Daoy (cell line): ENCODE results near the gene ACHE. TPM values are rescaled to one million over a fixed set of nuclear protein-coding genes. Genes with fewer than 3 reads are reported as not detected.

Experiments
- DNase-seq: peaks from one replicate; pipeline ENCODE4 v3.0.0-alpha.2; 2015; ENCODE audit warnings: low read depth
- total RNA-seq: library from RNA; depleted of rRNA; stranded (reverse); fragments of >200 nt; shearing (Covaris generic); gene quantifications from 2 replicates; pipeline ENCODE4 v1.2.3, GENCODE V29; 2014

The ACHE gene
- total RNA-seq, 1 experiment from 2014 or later: 0.46 TPM

DNA sequence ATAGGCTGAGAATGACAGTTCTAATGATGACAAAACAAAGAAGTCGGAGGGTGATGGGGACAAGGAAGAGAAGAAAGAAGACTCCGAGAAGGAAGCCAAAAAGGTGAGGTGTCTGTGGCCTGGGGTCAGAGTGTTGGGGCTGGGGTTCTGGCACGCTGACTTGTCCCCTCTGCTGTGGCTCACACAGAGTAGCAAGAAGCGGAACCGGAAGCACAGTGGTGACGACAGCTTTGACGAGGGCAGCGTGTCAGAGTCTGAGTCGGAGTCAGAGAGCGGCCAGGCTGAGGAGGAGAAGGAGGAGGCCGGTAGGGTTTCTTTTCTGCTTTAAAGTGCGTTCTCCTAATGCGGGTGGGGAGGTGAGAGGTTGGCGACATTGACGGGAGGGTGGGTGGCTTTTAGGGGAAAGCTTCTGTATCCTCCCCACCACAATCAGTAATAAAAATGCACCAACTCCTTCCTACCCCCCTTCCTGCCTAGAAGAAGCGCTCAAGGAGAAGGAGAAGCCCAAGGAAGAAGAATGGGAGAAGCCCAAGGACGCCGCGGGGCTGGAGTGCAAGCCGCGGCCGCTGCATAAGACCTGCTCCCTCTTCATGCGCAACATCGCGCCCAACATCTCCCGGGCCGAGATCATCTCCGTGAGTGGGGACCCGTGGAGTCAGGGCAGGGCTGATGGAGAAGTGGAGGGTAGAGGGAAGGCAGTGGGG is 10.8 kb downstream of the ACHE start:
- DNase-seq: no peak

GRCh38 chr7:100882785-100883526 is 12.7 kb downstream of the ACHE start:
- DNase-seq: no peak

GRCh38 chr7:100882201-100882600 is 13.5 kb downstream of the ACHE start:
- no peak for DNase-seq

DNA sequence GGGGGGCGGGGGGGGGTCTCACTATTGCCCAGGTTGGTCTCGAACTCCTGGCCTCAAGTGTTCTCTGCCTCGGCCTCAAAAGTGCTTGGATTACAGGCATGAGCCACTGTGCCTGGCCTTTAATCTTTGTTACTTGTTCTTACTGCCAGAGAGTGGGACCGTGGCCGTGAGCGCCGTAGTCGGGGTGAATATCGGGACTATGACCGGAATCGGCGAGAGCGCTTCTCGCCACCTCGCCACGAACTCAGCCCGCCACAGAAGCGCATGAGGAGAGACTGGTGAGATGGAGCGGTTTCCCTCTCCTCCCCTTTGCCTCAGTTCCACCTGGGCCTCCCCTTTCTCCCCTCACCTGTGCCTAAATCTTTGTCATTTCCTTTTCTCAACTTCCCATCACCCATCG is 14.6 kb downstream of the ACHE start:
- no peak for DNase-seq

GRCh38 chr7:100880645-100881044 is 15.0 kb downstream of the ACHE start:
- DNase-seq: no peak

DNA sequence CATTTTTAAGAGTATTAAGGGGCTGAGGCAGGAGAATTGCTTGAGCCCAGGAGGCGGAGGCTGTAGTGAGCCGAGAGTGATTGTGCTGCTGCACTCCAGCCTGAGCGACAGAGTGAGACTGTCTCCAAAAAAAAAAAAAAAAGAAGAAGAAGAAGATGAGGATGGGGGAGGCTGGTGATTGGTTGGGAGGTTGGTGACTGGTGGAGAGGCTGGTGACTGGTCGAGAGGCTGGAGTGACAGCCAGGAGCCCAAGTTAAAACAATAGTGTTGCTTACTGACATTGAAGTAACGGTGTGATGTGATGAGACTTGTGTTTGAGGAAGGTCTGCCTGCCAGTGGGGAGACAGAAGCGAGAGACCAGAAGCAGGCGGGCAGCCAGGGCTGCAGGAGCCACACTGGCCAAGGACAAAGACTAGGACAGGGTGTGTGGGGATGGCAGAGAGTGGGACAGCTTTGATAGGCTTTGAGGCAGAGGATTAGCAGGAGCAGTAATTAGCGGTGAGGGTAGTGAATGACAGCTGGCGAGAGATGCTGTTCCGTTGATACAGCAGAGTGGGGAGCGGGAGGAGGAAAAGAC is 15.9 kb downstream of the ACHE start:
- DNase-seq: no peak

DNA sequence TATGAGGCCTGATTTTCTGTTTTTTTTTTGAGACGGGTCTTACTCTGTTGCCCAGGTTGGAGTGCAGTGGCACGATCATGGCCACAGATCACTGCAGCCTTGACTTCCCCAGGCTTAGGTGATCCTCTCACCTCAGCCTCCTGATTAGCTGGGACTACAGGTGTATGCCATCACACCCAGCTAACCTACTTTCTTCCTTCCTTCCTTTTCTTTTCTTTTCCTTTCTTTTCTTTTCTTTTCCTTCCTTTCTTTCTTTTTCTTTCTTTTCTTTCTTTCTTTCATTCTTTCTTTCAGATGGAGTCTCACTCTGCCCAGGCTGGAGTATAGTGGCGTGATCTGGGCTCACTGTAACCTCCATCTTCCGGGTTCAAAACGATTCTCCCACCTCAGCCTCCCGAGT is 17.0 kb downstream of the ACHE start:
- DNase-seq: no peak

- DNase-seq: no peak
Observed at GRCh38 chr7:100878013-100878412, 17.7 kb downstream of the ACHE start.

- peak; percentile 45 for DNase-seq
Observed at GRCh38 chr7:100875356-100875751, 20.3 kb downstream of the ACHE start.

DNA sequence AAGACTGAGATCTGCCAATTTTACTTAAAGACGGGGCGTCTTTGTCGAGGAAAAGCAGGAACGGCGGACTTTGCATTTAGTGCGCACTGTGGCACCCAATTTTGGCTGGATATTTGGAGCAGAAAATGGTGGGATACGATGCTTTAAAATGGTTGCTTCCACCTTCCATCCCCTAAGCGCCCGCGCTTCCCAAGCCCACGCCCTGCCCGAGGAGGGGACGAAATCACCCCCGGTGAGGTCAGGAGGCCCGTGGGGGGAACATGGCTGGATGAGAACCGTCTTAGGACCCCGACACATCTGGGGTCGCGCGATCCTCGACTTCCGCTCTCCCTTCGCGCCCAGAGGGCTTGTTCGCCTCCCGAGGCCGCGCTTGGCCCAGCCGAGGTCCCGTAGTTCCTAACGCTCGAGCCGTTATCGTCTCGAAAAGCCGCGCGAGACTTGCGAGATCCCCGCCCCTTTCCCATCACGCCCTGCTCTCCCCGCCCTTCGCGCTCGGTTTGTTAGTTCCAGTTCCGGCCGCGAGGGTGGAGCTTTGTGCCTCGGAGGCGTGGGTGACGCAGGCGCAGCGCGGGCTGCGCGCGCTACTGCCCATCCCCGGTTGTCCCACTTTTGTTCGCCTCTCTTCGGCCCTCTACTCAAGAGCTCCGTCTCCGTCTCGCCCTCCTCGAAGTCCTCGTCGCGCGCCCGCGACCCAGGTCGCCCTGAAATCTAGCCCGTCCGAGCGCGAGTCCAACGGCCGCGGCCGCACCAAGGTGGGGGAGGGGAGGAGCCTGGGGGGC is 20.9 kb downstream of the ACHE start, which contains the start of gene SRRT:
Gene SRRT, plus strand, starts transcription at position 527 of the 779 bp plus-strand sequence. CDS start 488 bp downstream, outside the sequence.
- DNase-seq: peak; percentile 100

DNA sequence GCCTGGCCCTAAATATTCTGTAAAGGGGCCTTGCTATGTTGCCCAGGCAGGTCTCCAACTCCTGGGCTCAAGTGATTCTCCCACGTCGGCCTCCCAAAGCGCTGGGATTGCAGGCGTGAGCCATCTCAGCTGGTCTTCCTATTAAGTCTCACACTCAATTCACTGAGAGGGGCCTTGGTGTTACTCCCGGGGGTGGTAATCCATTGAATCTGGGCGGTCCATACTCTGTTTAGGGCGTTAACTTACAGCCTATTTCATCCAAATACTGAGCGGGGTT is 21.4 kb downstream of the ACHE start:
- no peak for DNase-seq

DNA sequence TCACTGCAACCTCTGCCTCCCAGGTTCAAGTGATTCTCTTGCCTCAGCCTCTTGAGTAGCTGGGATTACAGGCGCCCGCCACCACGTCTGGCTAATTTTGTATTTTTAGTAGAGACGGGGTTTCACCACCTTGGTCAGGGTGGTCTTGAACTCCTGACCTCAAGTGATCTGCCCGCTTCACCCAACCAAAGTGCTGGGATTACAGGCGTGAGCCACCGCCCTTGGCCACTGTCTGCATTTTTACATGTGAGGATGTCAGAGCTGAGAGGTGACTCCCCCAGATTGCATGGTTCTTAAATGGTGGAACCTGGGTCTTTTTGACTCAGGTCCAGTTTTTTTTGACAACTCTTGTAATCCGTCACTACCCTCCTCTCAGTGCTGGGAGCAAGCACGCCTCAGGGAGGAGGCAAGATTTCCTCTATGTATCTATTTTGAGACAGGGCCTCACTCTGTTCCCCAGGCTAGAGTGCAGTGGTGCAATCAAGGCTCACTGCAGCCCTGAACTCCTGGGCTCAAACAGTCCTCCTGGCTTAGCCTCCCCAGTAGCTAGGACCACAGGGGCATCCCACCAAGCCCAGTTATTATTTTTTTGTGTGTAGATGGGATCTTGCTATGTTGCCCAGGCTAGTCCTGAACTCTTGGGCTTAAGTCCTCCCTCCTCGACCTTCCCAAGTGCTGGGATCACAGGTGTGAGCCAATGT is 21.9 kb downstream of the ACHE start:
- DNase-seq: no peak

DNA sequence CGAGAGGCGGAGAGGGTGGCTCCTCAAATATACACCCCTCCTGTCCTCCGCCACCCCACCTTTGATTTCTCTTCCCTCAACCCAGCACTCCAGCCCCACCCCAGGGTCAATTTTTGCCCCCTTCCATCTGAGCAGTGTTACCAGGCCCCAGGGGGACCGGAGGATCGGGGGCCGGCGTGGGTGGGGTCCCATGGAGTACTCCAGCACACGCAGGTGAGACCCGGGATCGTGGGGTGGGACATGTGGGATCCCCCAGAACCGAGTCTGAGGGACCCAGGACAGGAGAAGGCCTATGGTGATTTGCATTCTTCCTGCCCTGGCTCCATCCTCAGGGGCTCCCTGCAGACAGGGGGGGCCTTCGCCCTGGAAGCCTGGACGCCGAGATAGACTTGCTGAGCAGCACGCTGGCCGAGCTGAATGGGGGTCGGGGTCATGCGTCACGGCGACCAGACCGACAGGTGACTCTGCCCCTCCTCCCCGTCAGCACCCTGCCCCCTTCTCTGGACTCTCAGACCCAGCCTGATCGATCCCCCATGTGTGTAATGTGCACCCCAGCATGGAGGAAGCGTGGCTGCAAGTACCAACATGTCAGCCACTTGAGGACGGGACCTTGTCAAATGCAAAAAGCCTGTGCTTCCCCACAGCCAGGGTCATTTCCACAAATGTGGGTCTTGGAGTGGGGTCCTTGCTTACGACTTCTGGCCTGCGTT is 27.8 kb downstream of the ACHE start:
- DNase-seq: no peak

DNA sequence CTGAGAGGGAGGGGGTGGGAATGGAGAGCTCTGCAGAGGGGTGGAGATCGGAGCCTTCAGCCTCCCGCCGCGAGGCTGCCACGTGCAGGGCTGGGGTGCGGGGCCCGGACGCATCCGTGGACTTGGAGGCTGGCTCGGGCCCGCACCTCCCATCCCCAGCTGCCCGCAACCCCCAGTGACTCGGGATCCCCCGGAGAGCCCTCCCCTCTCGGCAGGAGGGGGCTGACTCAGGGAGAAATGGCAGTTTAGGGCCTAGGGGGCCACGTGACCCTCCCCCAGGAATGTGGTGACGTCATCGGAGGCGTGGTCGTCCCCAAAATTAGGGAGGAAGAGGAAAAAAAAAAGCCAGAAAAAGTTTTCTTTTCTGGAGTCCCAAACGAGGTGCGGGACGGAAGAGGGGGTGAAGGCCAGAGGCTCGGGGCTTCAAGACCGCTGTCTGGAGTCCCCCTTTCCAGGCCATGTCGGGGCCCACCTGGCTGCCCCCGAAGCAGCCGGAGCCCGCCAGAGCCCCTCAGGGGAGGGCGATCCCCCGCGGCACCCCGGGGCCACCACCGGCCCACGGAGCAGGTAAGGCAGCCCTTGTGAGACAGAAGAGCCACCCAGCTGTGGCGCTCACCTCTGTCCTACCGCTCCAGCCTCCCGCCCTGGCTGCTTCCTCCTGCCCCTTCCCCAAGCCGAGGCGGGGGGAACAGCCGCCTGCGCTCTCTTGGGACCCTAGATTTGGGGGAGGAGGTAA is 28.5 kb downstream of the ACHE start, which contains the start of gene TRIP6:
Gene TRIP6, plus strand, starts transcription at position 348 of the 736 bp plus-strand sequence. Its CDS starts 111 bp downstream, at position 459.
- DNase-seq: peak; percentile 99

DNA sequence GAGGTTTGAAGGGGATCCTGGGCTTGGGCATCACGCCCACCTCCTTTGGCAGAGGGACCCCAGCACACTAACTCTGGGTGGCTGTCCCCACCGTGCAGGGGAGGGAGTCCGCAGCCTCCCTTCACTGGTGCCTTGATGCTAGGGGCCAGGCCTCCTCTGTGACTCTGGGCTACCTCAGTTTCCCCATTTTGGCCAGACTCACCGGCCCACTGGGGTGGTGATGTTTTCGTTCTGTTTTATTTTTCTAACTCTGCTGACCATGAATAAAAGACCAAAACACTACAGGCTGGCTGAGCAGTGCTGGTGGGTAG is 29.0 kb downstream of the ACHE start:
- DNase-seq: peak; percentile 54

- DNase-seq: peak; percentile 93
Observed at GRCh38 chr7:100865938-100866728, 29.6 kb downstream of the ACHE start.

DNA sequence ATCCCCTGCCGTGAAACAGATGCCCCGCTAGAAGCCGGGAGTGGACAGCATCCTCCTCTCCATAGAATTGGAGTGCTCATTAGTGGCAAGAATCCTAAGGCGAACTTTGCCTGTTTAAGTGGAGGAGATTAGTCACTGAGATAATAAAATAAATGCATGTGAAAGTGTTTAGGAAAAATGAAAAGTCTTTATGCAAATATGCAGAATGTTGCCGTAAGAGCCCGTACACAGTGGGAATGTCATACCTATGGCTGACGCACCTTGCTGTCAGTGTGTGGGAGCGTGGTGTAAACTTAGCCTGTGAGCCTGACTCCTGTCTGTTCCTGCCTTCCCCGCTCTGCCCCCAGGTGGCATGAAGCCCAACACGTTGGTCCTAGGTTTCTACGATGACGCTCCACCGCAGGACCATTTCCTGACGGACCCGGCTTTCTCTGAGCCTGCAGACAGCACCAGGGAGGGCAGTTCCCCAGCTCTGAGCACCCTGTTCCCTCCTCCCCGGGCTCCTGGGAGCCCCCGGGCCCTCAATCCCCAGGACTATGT is 30.2 kb downstream of the ACHE start:
- DNase-seq: peak; percentile 98

DNA sequence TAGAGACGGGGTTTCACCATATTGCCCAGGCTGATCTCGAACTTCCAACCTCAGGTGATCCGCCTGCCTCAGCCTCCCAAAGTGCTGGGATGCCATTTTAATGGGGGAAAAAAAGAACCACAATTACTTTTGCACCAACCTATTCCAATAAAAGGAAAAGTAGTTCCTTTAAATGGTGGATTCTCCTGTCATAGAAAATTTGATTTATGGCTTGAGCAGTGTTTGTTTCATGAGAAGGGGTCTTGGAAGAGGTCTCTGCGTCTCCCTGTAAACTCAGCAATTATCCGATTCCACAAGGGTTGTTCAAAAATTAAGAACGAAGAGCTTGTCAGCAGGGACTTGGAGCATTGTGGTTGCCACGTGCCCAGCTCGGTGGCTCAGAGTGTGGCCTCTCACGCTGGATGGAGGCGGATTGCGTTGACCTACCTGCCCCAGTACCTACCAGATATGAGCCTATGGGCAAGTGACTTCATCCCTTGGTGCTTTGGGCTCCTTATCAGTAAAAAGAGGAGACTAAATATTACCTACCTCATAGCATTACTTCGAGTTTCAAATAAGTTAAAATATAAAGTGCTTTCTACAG is 31.3 kb downstream of the ACHE start:
- no peak for DNase-seq

DNA sequence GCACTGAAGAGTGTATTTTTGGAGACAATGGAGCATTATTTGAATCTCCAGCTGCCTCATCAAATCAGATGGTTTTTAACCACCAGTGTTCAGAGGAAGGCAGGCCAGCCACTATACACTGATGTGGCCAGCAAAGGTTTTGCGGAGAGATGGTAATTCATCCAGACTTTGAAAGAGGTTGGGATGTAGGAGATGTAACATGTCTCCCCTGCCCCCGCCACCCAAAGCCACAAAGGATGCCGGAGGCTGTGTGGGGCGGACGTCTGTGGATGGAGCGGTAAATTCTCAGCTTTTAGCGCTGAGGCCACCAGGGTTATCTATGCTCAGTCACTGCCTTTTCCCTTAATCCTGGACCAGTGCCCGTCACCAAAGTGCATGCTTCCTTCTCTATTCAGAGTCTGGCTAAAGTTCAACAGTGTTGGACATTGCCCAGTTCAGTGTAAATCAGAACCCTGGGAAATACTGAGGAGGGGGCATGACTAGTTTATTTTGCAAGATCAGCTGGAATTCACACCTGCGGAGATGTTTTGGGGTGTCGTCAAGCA is 32.2 kb downstream of the ACHE start:
- DNase-seq: peak; percentile 79
